Fibroblast of villous mesenchyme (primary cell): ENCODE results near the gene SNAPC2. TPM values are rescaled to one million over a fixed set of nuclear protein-coding genes. Genes with fewer than 3 reads are reported as not detected.

Source experiments
- DNase-seq: peaks from one replicate; pipeline ENCODE4 v3.0.0-alpha.2; 2010; ENCODE audit warnings: low read depth
- H3K4me3 ChIP-seq: 2 replicates; pipeline ENCODE4 v1.5.1; 2011; ENCODE audit warnings: low read depth, mild to moderate bottlenecking, low read length
- total RNA-seq: library from RNA; depleted of rRNA; stranded (reverse); fragments of >200 nt; gene quantifications from 2 replicates; pipeline ENCODE4 v1.2.3, GENCODE V29; 2012
- TF ChIP-seq, protein P1 (sequence below): IDR thresholded peaks from 2 replicates; pipeline ENCODE4 v1.5.1; 2012; ENCODE audit warnings: low read depth, mild to moderate bottlenecking, low read length; ENCODE audit not compliant: insufficient read depth

The SNAPC2 gene
- total RNA-seq, 1 donor: 17.7 TPM

GRCh38 chr19:7894612-7895309 lies 25.4 kb upstream of the SNAPC2 start:
- TF ChIP-seq, protein P1, sequence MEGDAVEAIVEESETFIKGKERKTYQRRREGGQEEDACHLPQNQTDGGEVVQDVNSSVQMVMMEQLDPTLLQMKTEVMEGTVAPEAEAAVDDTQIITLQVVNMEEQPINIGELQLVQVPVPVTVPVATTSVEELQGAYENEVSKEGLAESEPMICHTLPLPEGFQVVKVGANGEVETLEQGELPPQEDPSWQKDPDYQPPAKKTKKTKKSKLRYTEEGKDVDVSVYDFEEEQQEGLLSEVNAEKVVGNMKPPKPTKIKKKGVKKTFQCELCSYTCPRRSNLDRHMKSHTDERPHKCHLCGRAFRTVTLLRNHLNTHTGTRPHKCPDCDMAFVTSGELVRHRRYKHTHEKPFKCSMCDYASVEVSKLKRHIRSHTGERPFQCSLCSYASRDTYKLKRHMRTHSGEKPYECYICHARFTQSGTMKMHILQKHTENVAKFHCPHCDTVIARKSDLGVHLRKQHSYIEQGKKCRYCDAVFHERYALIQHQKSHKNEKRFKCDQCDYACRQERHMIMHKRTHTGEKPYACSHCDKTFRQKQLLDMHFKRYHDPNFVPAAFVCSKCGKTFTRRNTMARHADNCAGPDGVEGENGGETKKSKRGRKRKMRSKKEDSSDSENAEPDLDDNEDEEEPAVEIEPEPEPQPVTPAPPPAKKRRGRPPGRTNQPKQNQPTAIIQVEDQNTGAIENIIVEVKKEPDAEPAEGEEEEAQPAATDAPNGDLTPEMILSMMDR: no peak
- no peak for DNase-seq
- H3K4me3 ChIP-seq: no peak overlapping the region

GRCh38 chr19:7895565-7895964 lies 24.6 kb upstream of the SNAPC2 start:
- no peak overlapping the region for H3K4me3 ChIP-seq
- TF ChIP-seq, protein P1: no peak
- no peak for DNase-seq

DNA sequence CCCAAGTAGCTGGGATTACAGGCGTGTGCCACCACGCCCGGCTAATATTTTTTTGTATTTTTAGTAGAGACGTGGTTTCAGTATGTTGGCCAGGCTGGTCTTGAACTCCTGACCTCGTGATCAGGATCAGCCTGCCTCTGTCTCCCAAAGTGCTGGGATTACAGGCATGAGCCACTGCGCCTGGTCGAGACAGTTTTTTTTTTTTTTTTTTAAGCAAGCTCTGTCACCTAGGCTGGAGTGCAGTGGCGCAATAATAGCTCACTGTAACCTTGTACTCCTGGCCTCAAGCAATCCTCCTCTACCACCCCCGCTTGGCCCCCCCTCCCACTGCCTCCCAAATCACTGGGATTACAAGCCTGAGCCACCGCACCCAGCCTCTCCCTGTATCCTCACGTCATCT lies 22.8 kb upstream of the SNAPC2 start:
- DNase-seq: peak; percentile 16
- TF ChIP-seq, protein P1: no peak
- no peak overlapping the region for H3K4me3 ChIP-seq

DNA sequence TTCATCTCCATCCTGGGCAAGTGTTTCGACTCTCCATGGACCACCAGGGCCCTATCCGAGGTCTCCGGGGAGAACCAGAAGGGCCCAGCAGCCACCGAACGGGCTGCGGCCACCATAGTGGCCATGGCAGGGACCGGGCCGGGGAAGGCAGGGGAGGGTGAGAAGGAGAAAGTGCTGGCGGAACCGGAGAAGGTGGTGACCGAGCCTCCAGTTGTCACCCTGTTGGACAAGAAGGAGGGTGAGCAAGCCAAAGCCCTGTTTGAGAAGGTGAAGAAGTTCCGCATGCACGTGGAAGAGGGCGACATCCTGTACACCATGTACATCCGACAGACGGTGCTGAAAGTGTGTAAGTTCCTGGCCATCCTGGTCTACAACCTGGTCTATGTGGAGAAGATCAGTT lies 21.2 kb upstream of the SNAPC2 start:
- no peak for DNase-seq
- TF ChIP-seq, protein P1: no peak
- no peak overlapping the region for H3K4me3 ChIP-seq

GRCh38 chr19:7899751-7900378 lies 20.3 kb upstream of the SNAPC2 start:
- H3K4me3 ChIP-seq: no peak overlapping the region
- TF ChIP-seq, protein P1: no peak
- DNase-seq: no peak

DNA sequence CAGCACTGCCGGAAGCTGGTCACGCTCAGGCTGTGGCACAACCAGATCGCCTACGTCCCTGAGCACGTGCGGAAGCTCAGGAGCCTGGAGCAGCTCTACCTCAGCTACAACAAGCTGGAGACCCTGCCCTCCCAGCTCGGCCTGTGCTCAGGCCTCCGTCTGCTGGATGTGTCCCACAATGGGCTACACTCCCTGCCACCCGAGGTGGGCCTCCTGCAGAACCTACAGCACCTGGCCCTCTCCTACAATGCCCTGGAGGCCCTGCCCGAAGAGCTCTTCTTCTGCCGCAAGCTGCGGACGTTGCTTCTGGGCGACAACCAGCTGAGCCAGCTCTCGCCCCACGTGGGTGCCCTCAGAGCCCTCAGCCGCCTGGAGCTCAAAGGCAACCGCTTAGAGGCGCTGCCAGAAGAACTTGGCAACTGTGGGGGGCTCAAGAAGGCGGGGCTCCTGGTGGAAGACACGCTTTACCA lies 19.7 kb upstream of the SNAPC2 start:
- no peak overlapping the region for H3K4me3 ChIP-seq
- TF ChIP-seq, protein P1: no peak
- DNase-seq: no peak

GRCh38 chr19:7900931-7901330 lies 19.2 kb upstream of the SNAPC2 start:
- no peak overlapping the region for H3K4me3 ChIP-seq
- TF ChIP-seq, protein P1: no peak
- no peak for DNase-seq
